K562 (cell line): ENCODE results near the gene HMBS. TPM values are rescaled to one million over a fixed set of nuclear protein-coding genes. Genes with fewer than 3 reads are reported as not detected.

Experiments used
- BCOR ChIP-seq: fragments of 450-650 bp; IDR thresholded peaks from 2 replicates; pipeline ENCODE4 v1.6.1; 2016
- BMI1 ChIP-seq: fragments of 150-350 bp; IDR thresholded peaks from 2 replicates; pipeline ENCODE4 v1.6.1; 2014; ENCODE audit warnings: low read length
- BRD9 ChIP-seq: fragments of 450-650 bp; IDR thresholded peaks from 2 replicates; pipeline ENCODE4 v1.6.1; 2018; ENCODE audit warnings: low read depth; ENCODE audit not compliant: partially characterized antibody
- BRF2 ChIP-seq: IDR thresholded peaks from 3 replicates; pipeline ENCODE4 v1.6.1; 2011; ENCODE audit warnings: borderline replicate concordance, mild to moderate bottlenecking; ENCODE audit not compliant: insufficient read length, insufficient read depth
- CBFA2T3 ChIP-seq: fragments of 450-650 bp; IDR thresholded peaks from 2 replicates; pipeline ENCODE4 v1.6.1; 2017
- CCNT2 ChIP-seq: IDR thresholded peaks from 2 replicates; pipeline ENCODE4 v1.6.1; 2011; ENCODE audit warnings: borderline replicate concordance, low read depth, mild to moderate bottlenecking, moderate library complexity, mixed read lengths, low read length; ENCODE audit not compliant: insufficient read length; ENCODE audit errors: extremely low read depth
- DMBX1 ChIP-seq: fragments of 250-450 bp; sonication (Bioruptor Pico); IDR thresholded peaks from 2 replicates; pipeline ENCODE4 v1.8.0; 2022; ENCODE audit warnings: inconsistent platforms, mild to moderate bottlenecking, moderate library complexity, borderline replicate concordance
- FOXA3 ChIP-seq, 2 experiments: fragments of 450-650 bp in 1 of 2; sonication (generic) in 1 of 2; formaldehyde crosslinking; IDR thresholded peaks in 1 of 2; conservative IDR thresholded peaks in 1 of 2; 2 replicates each; pipeline versions ENCODE4 v1.4.0 to v1.8.0; 2020 to 2022; ENCODE audit warnings: mild to moderate bottlenecking in 2 of 2, missing genetic modification reagents in 1 of 2
- GABPB2 ChIP-seq: fragments of 250-450 bp; sonication (Bioruptor Pico); conservative IDR thresholded peaks from 2 replicates; pipeline ENCODE4 v1.5.1; 2021; ENCODE audit warnings: mild to moderate bottlenecking
- GTF2F1 ChIP-seq: IDR thresholded peaks from 2 replicates; pipeline ENCODE4 v1.6.1; 2011; ENCODE audit warnings: low read depth, low read length, improper control_type of control experiment
- NFIX ChIP-seq: fragments of 250-450 bp; sonication (Bioruptor Pico); IDR thresholded peaks from 2 replicates; pipeline ENCODE4 v1.4.0; 2020; ENCODE audit warnings: low read depth, mild to moderate bottlenecking, moderate library complexity
- NKRF ChIP-seq: fragments of 450-650 bp; IDR thresholded peaks from 2 replicates; pipeline ENCODE4 v1.6.1; 2016; ENCODE audit warnings: borderline replicate concordance
- SIX5 ChIP-seq, 2 experiments: IDR thresholded peaks; 2 replicates each; pipeline ENCODE4 v1.6.1; 2011; ENCODE audit warnings: low read length in 2 of 2, borderline replicate concordance in 1 of 2, low read depth in 1 of 2, mild to moderate bottlenecking in 1 of 2, moderate library complexity in 1 of 2; ENCODE audit not compliant: insufficient read depth in 1 of 2
- SMAD2 ChIP-seq: fragments of 150-350 bp; IDR thresholded peaks from 2 replicates; pipeline ENCODE4 v1.6.1; 2014; ENCODE audit warnings: low read depth, mild to moderate bottlenecking, low read length
- SNAPC5 ChIP-seq: fragments of 250-450 bp; sonication (Bioruptor Pico); IDR thresholded peaks from 2 replicates; pipeline ENCODE4 v1.8.0; 2021; ENCODE audit warnings: moderate library complexity, mild to moderate bottlenecking, inconsistent platforms
- ZBTB2 ChIP-seq: fragments of 450-650 bp; IDR thresholded peaks from 2 replicates; pipeline ENCODE4 v1.6.1; 2016; ENCODE audit warnings: antibody characterized with exemption
- ZFP36 ChIP-seq: fragments of 150-350 bp; IDR thresholded peaks from 2 replicates; pipeline ENCODE4 v1.6.1; 2018; ENCODE audit warnings: low read length, low read depth; ENCODE audit not compliant: partially characterized antibody
- ZZZ3 ChIP-seq: fragments of 450-650 bp; IDR thresholded peaks from 2 replicates; pipeline ENCODE4 v1.6.1; 2016; ENCODE audit warnings: antibody characterized with exemption, mild to moderate bottlenecking, moderate library complexity
- polyA plus RNA-seq, 8 experiments: library from polyadenylated mRNA; depleted of rRNA in 4 of 8; stranded (reverse) in 5 of 8; unstranded in 3 of 8; fragments of >200 nt; fragmentation: Nextera tagmentation in 2 of 8; fragmentation: Illumina TruSeq in 1 of 8; extraction: Ambion mirVana in 2 of 8; extraction: Trizol in 1 of 8; gene quantifications; 2 replicates each; pipeline versions ENCODE4 v1.2.1 to v1.2.3, GENCODE V29; 2011 to 2014; ENCODE audit warnings: inconsistent platforms in 1 of 8, missing spikeins in 1 of 8
- total RNA-seq, 7 experiments: library from RNA; depleted of rRNA in 6 of 7; stranded (reverse); fragments of >200 nt in 6 of 7; fragmentation: Illumina TruSeq in 2 of 7; extraction: Trizol in 2 of 7; gene quantifications; 2 replicates each; pipeline versions ENCODE4 v1.2.1 to v1.2.3, GENCODE V29; 2011 to 2021; ENCODE audit warnings: low replicate concordance in 1 of 7
- TF ChIP-seq, protein P1 (sequence below): fragments of 450-650 bp; IDR thresholded peaks from 2 replicates; pipeline ENCODE4 v1.6.1; 2014; ENCODE audit warnings: low read depth, mild to moderate bottlenecking, moderate library complexity, borderline replicate concordance
- TF ChIP-seq, protein P2 (sequence below): fragments of 450-650 bp; formaldehyde crosslinking; IDR thresholded peaks from 2 replicates; pipeline ENCODE4 v1.4.0; 2020; ENCODE audit warnings: mild to moderate bottlenecking, moderate library complexity

Gene HMBS
- total and polyA plus RNA-seq, 9 of the 15 experiments (the other 6 are each of a cell fraction or from before 2014, with no cell fraction given) = 56.9 to 385 (median 286) TPM

GRCh38 chr11:119056421-119056999 lies 28.2 kb upstream of the HMBS start (continued):
- TF ChIP-seq NKRF (peak; percentile 27; the same call in 1 of the 2 replicates), BCOR (no peak), CCNT2 (no peak), BRF2 (no peak), DMBX1 (no peak), GTF2F1 (no peak), ZFP36 (no peak), ZBTB2 (no peak), BMI1 (no peak), FOXA3 (CRISPR knock-in tag; conservative IDR thresholded peaks at IDR 0.05 in 1 of 2, IDR thresholded peaks at IDR 0.05 in 1 of 2) (no peak), GABPB2 (CRISPR knock-in tag) (0 out of 2 replicates have a peak, but pooled peaks have one; percentile 21), BRD9 (no peak), SNAPC5 (CRISPR knock-in tag) (no peak), SIX5 (IDR thresholded peaks at IDR 0.05; ENCODE audit: borderline replicate concordance in 1 of 2, insufficient read depth in 1 of 2, low read depth in 1 of 2, low read length in 2 of 2) (no peak), ZZZ3 (no peak), NFIX (CRISPR knock-in tag) (no peak), SMAD2 (no peak), CBFA2T3 (no peak)
- TF ChIP-seq, protein P1, sequence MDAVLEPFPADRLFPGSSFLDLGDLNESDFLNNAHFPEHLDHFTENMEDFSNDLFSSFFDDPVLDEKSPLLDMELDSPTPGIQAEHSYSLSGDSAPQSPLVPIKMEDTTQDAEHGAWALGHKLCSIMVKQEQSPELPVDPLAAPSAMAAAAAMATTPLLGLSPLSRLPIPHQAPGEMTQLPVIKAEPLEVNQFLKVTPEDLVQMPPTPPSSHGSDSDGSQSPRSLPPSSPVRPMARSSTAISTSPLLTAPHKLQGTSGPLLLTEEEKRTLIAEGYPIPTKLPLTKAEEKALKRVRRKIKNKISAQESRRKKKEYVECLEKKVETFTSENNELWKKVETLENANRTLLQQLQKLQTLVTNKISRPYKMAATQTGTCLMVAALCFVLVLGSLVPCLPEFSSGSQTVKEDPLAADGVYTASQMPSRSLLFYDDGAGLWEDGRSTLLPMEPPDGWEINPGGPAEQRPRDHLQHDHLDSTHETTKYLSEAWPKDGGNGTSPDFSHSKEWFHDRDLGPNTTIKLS = no peak
- TF ChIP-seq, protein P2, sequence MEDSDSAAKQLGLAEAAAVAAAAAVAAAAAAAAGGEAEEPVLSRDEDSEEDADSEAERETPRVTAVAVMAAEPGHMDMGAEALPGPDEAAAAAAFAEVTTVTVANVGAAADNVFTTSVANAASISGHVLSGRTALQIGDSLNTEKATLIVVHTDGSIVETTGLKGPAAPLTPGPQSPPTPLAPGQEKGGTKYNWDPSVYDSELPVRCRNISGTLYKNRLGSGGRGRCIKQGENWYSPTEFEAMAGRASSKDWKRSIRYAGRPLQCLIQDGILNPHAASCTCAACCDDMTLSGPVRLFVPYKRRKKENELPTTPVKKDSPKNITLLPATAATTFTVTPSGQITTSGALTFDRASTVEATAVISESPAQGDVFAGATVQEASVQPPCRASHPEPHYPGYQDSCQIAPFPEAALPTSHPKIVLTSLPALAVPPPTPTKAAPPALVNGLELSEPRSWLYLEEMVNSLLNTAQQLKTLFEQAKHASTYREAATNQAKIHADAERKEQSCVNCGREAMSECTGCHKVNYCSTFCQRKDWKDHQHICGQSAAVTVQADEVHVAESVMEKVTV (CRISPR knock-in tag) = no peak
